Trophoblast cell (in vitro differentiated cells and primary cell): ENCODE measurements around the gene DOCK3.
A peak's percentile ranks its signal among the peaks of the same experiment; 100 is the strongest.

Source experiments
- DNase-seq, 2 donors: peaks; one replicate each; pipeline ENCODE4 v3.0.0-alpha.2; 2016
- H2AFZ ChIP-seq: 2 replicates; pipeline ENCODE4 v1.6.1; 2013; ENCODE audit warnings: low read length, moderate library complexity, mild to moderate bottlenecking; ENCODE audit not compliant: insufficient read depth, poor library complexity
- H2AK5ac ChIP-seq: 2 replicates; pipeline ENCODE4 v1.6.1; 2013; ENCODE audit warnings: mild to moderate bottlenecking, low read length
- H2BK120ac ChIP-seq: 2 replicates; pipeline ENCODE4 v1.6.1; 2013; ENCODE audit warnings: low read length, mild to moderate bottlenecking, moderate library complexity; ENCODE audit not compliant: insufficient read depth, poor library complexity
- H2BK12ac ChIP-seq: 2 replicates; pipeline ENCODE4 v1.6.1; 2013; ENCODE audit warnings: mild to moderate bottlenecking, low read length, moderate library complexity
- H2BK5ac ChIP-seq: 2 replicates; pipeline ENCODE4 v1.6.1; 2013; ENCODE audit warnings: low read length, low read depth, moderate library complexity, mild to moderate bottlenecking; ENCODE audit not compliant: poor library complexity
- H3K14ac ChIP-seq: 2 replicates; pipeline ENCODE4 v1.6.1; 2013; ENCODE audit warnings: mild to moderate bottlenecking, low read length
- H3K18ac ChIP-seq: 2 replicates; pipeline ENCODE4 v1.6.1; 2013; ENCODE audit warnings: mild to moderate bottlenecking, low read length
- H3K23ac ChIP-seq: 2 replicates; pipeline ENCODE4 v1.6.1; 2013; ENCODE audit warnings: low read length
- H3K27ac ChIP-seq: 2 replicates; pipeline ENCODE4 v1.5.1; 2013; ENCODE audit warnings: low read depth, mild to moderate bottlenecking, inconsistent platforms, low read length, moderate library complexity
- H3K27me3 ChIP-seq: 2 replicates; pipeline ENCODE4 v1.6.1; 2013; ENCODE audit warnings: inconsistent platforms, mild to moderate bottlenecking, low read length, moderate library complexity; ENCODE audit not compliant: insufficient read depth
- H3K36me3 ChIP-seq, 2 experiments: 1 replicate in 1 of 2; 2 replicates in 1 of 2; pipeline ENCODE4 v1.6.1; 2013; ENCODE audit warnings: low read length in 2 of 2, mild to moderate bottlenecking in 2 of 2, moderate library complexity in 1 of 2; ENCODE audit not compliant: insufficient read depth in 2 of 2, control insufficient read depth in 1 of 2
- H3K4ac ChIP-seq: 2 replicates; pipeline ENCODE4 v1.6.1; 2013; ENCODE audit warnings: low read depth, mild to moderate bottlenecking, low read length, moderate library complexity
- H3K4me1 ChIP-seq, 2 experiments: 1 replicate in 1 of 2; 2 replicates in 1 of 2; pipeline ENCODE4 v1.6.1; 2013; ENCODE audit warnings: low read length in 2 of 2, mild to moderate bottlenecking in 2 of 2, moderate library complexity in 1 of 2; ENCODE audit not compliant: insufficient read depth in 2 of 2, control insufficient read depth in 1 of 2
- H3K4me2 ChIP-seq: 2 replicates; pipeline ENCODE4 v1.6.1; 2013; ENCODE audit warnings: inconsistent platforms, mild to moderate bottlenecking, low read length, moderate library complexity
- H3K4me3 ChIP-seq: 2 replicates; pipeline ENCODE4 v1.5.1; 2013; ENCODE audit warnings: mild to moderate bottlenecking, low read depth, low read length, inconsistent platforms
- H3K79me1 ChIP-seq: one replicate; pipeline ENCODE4 v1.6.1; 2013; ENCODE audit warnings: low read length
- H3K79me2 ChIP-seq: 2 replicates; pipeline ENCODE4 v1.6.1; 2013; ENCODE audit warnings: low read length, mild to moderate bottlenecking; ENCODE audit not compliant: control insufficient read depth, insufficient read depth, poor library complexity
- H3K9ac ChIP-seq: 2 replicates; pipeline ENCODE4 v1.6.1; 2013; ENCODE audit warnings: mild to moderate bottlenecking, low read length
- H3K9me3 ChIP-seq: 2 replicates; pipeline ENCODE4 v1.6.1; 2013; ENCODE audit warnings: low read depth, mild to moderate bottlenecking, control low read depth, inconsistent platforms, low read length; ENCODE audit not compliant: insufficient read depth
- H4K12ac ChIP-seq: 2 replicates; pipeline ENCODE4 v1.6.1; 2013; ENCODE audit warnings: low read depth, mild to moderate bottlenecking, low read length, moderate library complexity
- H4K8ac ChIP-seq: 2 replicates; pipeline ENCODE4 v1.6.1; 2013; ENCODE audit warnings: low read depth, mild to moderate bottlenecking, low read length, moderate library complexity
- H4K91ac ChIP-seq: one replicate; pipeline ENCODE4 v1.6.1; 2013; ENCODE audit warnings: low read depth, mild to moderate bottlenecking, low read length, moderate library complexity
- WGBS: extraction: QIAGEN DNeasy Blood & Tissue Kit; methylation state at CpG from one replicate; pipeline ENCODE4 v1.1.7; 2013; ENCODE audit warnings: missing lambda C conversion rate; ENCODE audit not compliant: insufficient read length, insufficient coverage; ENCODE audit errors: extremely low coverage; 5-methylcytosine and 5-hydroxymethylcytosine counted together

DOCK3 gene

DNA sequence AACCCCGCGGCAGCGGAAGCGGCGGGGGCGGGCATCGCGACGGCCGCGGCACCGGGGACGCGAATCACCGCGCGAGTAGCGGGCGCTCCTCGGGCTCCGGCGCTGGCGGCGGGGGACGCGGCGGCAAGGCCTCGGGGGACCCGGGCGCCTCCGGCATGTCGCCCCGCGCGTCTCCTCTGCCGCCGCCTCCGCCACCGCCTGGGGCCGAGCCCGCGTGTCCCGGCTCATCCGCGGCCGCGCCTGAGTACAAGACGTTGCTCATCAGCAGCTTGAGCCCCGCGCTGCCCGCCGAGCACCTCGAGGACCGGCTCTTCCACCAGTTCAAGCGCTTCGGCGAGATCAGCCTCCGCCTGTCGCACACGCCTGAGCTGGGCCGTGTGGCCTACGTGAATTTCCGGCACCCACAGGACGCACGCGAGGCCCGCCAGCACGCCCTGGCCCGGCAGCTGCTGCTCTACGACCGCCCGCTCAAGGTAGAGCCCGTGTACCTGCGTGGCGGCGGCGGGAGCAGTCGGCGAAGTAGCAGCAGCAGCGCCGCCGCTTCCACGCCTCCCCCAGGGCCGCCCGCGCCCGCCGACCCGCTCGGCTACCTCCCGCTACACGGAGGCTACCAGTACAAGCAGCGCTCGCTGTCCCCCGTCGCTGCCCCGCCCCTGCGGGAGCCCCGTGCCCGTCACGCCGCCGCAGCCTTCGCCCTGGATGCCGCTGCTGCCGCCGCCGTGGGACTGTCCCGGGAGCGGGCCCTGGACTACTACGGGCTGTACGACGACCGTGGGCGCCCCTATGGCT lies 717.0 kb downstream of the DOCK3 start:
- Histone ChIP-seq H2BK12ac (peak overlapping the region; percentile 11), H2AK5ac (peak overlapping the region; percentile 93), H3K23ac (no peak overlapping the region), H3K18ac (peak overlapping the region; percentile 88), H2AFZ (peak overlapping the region; percentile 86), H3K4me3 (peak overlapping the region; percentile 86), H3K4me1 (peaks cover 28 to 41% of the 10 kb centered on the region in 2 experiments), H3K9me3 (peaks cover 17% of the 10 kb centered on the region), H3K4ac (peak overlapping the region; percentile 66), H3K9ac (peak overlapping the region; percentile 91), H2BK120ac (peak overlapping the region; percentile 77), H3K27ac (peak overlapping the region; percentile 75), H4K12ac (peak overlapping the region; percentile 89), H3K79me2 (peaks cover 27% of the 10 kb centered on the region), H4K91ac (peak overlapping the region; percentile 96), H2BK5ac (peak overlapping the region; percentile 61), H3K27me3 (no peaks in the 10 kb centered on the region), H3K36me3 (peaks cover 56 to 72% of the 10 kb centered on the region in 2 experiments), H4K8ac (peak overlapping the region; percentile 94), H3K4me2 (peak overlapping the region; percentile 91), H3K14ac (peak overlapping the region; percentile 97), H3K79me1 (peaks cover 11% of the 10 kb centered on the region)
- DNase-seq: peak; percentile 38 to 61
- WGBS: no CpG with 5 or more reads among the region's 115 CpGs

DNA sequence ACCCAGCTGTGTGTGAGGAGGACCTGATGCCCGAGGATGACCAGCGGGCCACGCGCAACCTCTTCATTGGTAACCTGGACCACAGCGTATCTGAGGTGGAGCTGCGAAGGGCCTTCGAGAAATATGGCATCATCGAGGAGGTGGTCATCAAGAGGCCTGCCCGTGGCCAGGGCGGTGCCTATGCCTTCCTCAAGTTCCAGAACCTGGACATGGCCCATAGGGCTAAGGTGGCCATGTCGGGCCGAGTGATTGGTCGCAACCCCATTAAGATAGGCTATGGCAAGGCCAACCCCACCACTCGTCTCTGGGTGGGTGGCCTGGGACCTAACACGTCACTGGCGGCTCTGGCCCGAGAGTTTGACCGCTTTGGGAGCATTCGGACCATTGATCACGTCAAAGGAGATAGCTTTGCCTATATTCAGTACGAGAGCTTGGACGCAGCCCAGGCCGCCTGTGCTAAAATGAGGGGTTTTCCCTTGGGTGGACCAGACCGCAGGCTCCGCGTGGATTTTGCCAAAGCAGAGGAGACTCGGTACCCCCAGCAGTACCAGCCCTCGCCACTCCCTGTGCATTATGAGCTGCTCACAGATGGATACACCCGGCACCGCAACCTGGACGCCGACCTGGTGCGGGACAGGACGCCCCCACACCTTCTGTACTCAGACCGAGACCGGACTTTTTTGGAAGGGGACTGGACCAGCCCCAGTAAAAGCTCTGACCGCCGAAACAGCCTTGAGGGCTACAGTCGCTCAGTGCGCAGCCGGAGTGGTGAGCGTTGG lies 717.8 kb downstream of the DOCK3 start:
- H3K4me2 ChIP-seq: peak overlapping the region; percentile 91
- H2AFZ ChIP-seq: no peak overlapping the region
- peak overlapping the region; percentile 97 for H3K14ac ChIP-seq
- H3K27ac ChIP-seq: no peak overlapping the region
- H3K18ac ChIP-seq: peak overlapping the region; percentile 88
- H3K4me3 ChIP-seq: peak overlapping the region; percentile 86
- no peak overlapping the region for H2BK120ac ChIP-seq
- DNase-seq: no peak
- H2BK12ac ChIP-seq: no peak overlapping the region
- H3K79me1 ChIP-seq: peaks cover 11% of the 10 kb centered on the region
- H2BK5ac ChIP-seq: no peak overlapping the region
- peaks cover 27% of the 10 kb centered on the region for H3K79me2 ChIP-seq
- H3K4ac ChIP-seq: peak overlapping the region; percentile 66
- H3K9me3 ChIP-seq: peaks cover 17% of the 10 kb centered on the region
- no peak overlapping the region for H3K23ac ChIP-seq
- peaks cover 57 to 74% of the 10 kb centered on the region in 2 experiments for H3K36me3 ChIP-seq
- peak overlapping the region; percentile 94 for H4K8ac ChIP-seq
- H3K27me3 ChIP-seq: no peaks in the 10 kb centered on the region
- peak overlapping the region; percentile 93 for H2AK5ac ChIP-seq
- H3K4me1 ChIP-seq: peaks cover 24 to 36% of the 10 kb centered on the region in 2 experiments
- H3K9ac ChIP-seq: peak overlapping the region; percentile 18
- H4K91ac ChIP-seq: no peak overlapping the region
- WGBS: no CpG with 5 or more reads among the region's 42 CpGs
- H4K12ac ChIP-seq: peak overlapping the region; percentile 89

DNA sequence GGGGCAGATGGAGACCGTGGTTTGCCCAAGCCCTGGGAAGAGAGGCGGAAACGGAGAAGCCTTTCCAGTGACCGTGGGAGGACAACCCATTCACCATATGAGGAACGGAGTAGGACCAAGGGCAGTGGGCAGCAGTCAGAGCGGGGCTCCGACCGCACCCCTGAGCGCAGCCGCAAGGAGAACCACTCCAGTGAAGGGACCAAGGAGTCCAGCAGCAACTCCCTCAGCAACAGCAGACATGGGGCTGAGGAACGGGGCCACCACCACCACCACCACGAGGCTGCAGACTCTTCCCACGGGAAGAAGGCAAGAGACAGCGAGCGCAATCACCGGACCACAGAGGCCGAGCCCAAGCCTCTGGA lies 718.4 kb downstream of the DOCK3 start:
- Histone ChIP-seq H4K8ac (no peak overlapping the region), H3K4me1 (peaks cover 19 to 31% of the 10 kb centered on the region in 2 experiments), H4K12ac (no peak overlapping the region), H3K23ac (no peak overlapping the region), H3K9ac (no peak overlapping the region), H3K14ac (no peak overlapping the region), H3K4me2 (no peak overlapping the region), H3K4ac (peak overlapping the region; percentile 66), H3K18ac (no peak overlapping the region), H2AK5ac (no peak overlapping the region), H3K36me3 (peaks cover 58 to 70% of the 10 kb centered on the region in 2 experiments), H4K91ac (no peak overlapping the region), H3K27ac (no peak overlapping the region), H2BK12ac (no peak overlapping the region), H3K79me2 (peaks cover 27% of the 10 kb centered on the region), H2BK5ac (no peak overlapping the region), H3K9me3 (peaks cover 17% of the 10 kb centered on the region), H3K4me3 (no peak overlapping the region), H2BK120ac (no peak overlapping the region), H3K79me1 (peaks cover 11% of the 10 kb centered on the region), H3K27me3 (no peaks in the 10 kb centered on the region), H2AFZ (no peak overlapping the region)
- no CpG with 5 or more reads among the region's 17 CpGs for WGBS
- no peak for DNase-seq

DNA sequence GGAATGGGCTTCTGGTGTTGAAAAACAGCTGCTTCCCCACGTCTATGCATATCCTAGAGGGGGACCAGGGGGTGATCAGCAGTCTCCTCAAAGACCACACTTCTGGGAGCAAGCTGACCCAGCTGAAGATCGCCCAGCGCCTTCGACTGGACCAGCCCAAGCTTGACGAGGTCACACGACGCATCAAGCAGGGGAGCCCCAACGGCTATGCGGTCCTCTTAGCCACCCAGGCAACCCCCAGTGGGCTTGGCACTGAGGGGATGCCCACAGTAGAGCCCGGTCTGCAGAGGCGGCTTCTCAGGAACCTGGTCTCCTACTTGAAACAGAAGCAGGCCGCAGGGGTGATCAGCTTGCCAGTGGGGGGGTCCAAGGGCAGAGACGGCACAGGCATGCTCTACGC lies 718.8 kb downstream of the DOCK3 start:
- Histone ChIP-seq H3K27ac (no peak overlapping the region), H3K36me3 (peaks cover 58 to 70% of the 10 kb centered on the region in 2 experiments), H2BK5ac (no peak overlapping the region), H3K4me1 (peaks cover 15 to 27% of the 10 kb centered on the region in 2 experiments), H3K4me3 (no peak overlapping the region), H3K9ac (no peak overlapping the region), H3K14ac (no peak overlapping the region), H4K8ac (no peak overlapping the region), H3K79me1 (peaks cover 11% of the 10 kb centered on the region), H2BK120ac (no peak overlapping the region), H4K12ac (no peak overlapping the region), H3K4ac (peak overlapping the region; percentile 37), H3K23ac (no peak overlapping the region), H4K91ac (no peak overlapping the region), H3K18ac (no peak overlapping the region), H3K4me2 (no peak overlapping the region), H3K27me3 (no peaks in the 10 kb centered on the region), H3K79me2 (peaks cover 27% of the 10 kb centered on the region), H2BK12ac (no peak overlapping the region), H2AK5ac (no peak overlapping the region), H2AFZ (no peak overlapping the region), H3K9me3 (peaks cover 17% of the 10 kb centered on the region)
- no peak for DNase-seq
- no CpG with 5 or more reads among the region's 14 CpGs for WGBS
